GM10847 (cell line): ENCODE results near the gene CNPY2.

Experiments used
- POLR2A ChIP-seq: IDR thresholded peaks from 2 replicates; pipeline ENCODE4 v1.6.1; 2011; ENCODE audit not compliant: insufficient read length; ENCODE audit errors: extremely low read depth

CNPY2 gene

GRCh38 chr12:56336361-56337167, 20.8 kb upstream of the CNPY2 start:
- TF ChIP-seq POLR2A, result no peak

DNA sequence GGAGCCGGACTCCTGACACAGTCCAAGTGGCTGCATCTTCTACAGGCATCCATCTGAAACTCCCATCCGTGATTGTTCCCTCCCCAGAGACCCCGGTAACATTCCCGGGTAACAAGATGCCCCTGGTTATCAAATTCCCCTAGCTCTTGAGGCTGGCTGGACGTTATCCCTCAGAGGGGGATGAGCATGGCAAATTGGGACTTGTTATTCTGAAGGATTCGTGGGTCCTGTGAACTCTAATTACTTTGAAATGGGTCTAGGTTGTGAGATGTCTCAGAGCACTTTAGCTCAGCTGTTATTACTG, 18.7 kb upstream of the CNPY2 start:
- no peak for TF ChIP-seq POLR2A

- TF ChIP-seq POLR2A, result peak; percentile 91
These were observed 18.1 kb upstream of the CNPY2 start, which contains the start of gene PAN2 for GRCh38 chr12:56333679-56334489. TSS of gene PAN2 (minus strand) at chr12:56334000. CDS start at chr12:56333094, 906 bp downstream.

DNA sequence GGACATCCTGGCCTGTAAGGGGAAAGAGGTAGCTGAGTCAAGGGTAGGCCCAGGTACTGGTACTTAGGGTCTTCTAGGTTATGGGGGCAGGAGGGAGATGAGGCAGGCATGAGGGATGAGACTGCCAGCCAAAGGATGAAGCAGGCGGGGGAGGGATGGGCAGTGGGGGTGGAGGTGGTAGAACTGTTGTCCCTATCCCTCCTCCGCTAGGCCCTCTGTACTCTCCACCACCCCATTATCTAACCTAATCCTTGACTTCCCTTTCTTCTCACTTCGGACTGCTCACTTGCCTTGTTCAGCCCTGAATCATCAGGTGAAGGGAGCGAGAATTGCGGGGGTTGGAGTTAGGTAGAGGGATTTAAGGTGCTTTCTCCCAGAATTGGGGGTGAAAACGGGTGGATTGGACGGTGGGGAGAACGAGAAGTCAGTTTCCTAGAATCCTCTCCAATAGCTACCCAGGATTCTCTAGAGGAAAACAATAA, 17.4 kb upstream of the CNPY2 start:
- no peak for TF ChIP-seq POLR2A

DNA sequence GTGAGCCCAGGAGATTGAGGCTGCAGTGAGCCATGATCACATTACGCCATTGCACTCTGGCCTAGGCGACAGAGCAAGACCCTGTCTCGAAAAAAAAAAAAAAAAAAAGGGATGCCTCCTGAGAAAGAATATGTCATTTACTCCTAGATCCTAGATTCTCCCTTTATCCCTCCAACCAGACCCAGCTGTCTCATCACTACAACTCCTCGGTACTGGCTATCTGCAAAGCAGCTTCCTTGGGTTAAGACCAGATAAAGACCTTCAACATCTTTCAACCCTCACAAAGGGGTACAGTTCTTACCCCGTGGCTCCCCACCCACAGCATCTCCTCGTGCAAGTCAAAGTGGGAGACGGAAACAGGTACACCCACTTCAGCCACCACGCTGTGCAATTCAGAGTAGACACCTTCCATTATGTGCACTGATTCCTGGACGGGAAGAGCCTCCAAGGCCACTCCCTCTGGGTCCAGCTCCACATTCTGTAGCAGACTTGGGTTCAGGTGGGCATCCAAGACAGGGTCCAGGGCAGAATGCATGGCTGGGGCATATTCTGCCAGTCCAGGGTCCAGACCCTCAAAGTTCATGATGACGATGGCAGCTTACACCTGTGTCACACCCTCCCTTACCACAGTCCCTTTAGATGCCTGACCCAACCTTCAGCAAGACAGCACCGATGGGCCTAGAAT, 16.9 kb upstream of the CNPY2 start:
- TF ChIP-seq POLR2A, result no peak

DNA sequence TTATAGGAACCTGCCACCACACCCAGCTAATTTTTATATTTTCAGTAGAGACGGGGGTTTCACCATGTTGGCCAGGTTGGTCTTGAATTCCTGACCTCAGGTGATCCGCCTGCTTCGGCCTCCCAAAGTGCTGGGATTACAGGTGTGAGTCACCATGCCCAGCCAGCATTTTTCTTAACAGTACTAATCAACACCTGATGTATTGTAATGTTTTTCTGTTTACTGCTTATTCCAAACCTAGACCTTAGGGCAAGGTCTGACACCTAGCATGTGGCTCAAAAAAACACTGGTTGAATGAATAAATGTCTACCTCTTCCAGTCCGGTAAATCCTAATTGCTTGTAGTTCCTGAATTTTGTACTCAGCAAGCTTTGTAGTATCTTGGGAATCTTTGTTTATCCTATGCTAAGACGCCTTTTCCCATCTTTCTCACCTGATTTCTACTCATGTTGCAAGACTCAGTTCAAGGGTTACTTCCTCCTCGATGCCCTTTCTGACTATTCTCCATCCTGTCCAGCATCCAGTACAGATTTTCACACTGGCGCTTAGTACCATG, 15.2 kb upstream of the CNPY2 start:
- no peak for TF ChIP-seq POLR2A

DNA sequence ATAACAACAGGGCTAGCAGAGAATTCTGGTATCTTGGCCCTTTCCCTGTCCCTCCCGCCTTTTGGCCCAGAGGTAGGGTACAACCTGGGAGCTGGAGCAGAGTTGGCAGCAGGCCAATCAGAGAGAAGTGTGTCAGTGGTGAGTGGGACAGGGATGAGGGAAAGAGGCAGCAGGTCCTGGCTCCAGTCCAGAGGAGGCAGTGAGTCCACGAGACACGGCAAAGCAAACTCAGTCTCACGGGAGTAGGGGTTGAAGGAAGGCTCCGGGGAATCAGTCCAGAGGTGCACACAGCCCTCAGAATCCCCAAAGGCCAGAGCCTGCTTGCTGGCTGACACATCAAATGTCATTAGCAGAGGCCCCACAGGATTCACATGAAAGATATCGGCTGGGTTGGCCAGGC, 10.7 kb upstream of the CNPY2 start:
- no peak for TF ChIP-seq POLR2A

DNA sequence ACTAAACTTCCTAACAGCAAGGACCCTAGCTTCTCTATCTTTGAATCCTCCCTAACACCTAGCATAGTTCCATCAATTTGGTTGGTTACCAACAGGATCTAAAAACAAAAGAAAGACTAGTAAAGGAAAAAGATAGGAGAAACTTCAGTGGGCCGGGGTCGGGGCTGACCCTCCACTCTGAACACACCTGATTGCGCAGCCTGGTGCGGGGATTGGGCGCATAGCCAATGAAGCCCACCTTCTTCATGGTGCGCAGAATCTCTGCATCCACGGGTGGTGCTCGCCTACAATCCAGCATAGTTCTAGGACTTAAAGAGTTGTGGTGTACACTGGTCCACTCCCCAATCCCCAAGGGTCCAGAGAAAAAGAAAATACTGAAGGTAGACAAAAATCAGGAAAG, 10.3 kb upstream of the CNPY2 start:
- TF ChIP-seq POLR2A, result no peak

GRCh38 chr12:56324206-56324605, 8.4 kb upstream of the CNPY2 start:
- TF ChIP-seq POLR2A, result no peak

DNA sequence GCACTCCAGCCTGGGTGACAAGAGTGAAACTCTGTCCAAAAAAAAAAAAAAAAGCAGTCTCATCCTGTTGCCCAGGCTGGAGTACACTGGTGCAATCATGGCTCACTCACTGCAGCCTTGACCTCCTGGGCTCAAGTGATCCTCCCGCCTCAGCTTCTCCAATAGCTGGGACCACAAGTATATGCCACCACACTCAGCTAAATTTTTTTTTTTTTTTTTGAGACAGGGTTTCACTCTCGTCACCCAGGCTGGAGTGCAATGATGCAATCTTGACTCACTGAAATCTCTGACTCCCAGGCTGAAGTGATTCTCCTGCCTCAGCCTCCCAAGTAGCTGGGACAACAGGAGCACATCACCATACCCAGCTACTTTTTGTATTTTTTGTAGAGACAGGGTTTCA, 5.2 kb upstream of the CNPY2 start:
- no peak for TF ChIP-seq POLR2A

DNA sequence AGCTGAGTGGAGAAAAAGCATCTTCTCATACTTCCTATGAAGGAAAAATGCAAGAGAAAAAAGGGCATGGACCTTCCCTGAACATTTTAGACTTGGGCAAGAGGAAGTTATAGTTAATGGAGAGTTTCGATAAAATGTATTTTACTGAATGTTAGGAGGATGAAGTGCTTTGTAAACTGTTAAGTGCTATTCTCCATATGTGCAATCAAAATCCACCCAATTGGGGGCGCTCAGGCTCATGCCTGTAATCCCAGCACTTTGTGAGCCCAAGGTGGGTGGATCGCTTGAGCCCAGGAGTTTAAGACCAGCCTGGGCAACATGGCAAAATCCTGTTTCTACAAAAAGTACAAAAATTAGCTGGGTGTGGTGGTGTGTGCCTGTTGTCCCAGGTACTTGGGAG, 1.9 kb upstream of the CNPY2 start:
- no peak for TF ChIP-seq POLR2A

DNA sequence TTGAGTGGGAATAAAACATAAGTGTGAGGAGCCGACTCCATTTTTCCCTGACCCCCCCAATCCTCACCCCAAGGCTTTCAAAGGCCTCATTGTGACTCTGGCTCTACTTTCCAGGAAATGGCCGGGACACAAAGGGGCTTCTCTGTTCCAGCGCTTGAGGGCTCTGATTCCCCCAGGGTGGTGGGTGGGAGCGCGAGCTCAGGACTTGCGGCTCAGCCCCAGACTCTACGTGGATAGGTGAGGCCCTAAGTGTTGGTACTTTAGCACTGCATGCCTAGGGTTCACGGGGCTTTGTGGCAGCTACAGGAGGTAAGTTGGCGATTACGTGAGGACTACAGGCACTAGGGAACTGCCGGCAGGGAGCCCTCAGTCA, 553 bp downstream of the CNPY2 start:
- no peak for TF ChIP-seq POLR2A

DNA sequence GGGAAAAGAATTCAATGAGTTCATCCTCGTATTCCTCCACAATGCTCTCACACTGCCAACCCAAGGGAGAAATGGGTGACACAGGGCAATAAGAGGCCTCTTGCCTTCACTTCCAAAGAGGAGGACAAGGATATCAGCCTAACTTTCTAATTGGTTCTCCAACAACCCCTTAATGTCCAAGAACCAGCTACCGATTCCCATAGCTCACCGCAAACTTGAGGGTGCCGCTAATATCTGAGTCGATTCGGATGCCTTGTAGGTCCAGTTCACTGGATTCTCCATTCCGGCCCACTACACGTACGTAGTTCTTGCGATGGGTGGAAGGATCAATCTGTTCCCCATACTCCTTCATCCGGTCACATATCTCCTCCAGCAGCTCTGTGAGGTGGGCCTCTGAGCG, 4.8 kb downstream of the CNPY2 start:
- no peak for TF ChIP-seq POLR2A

DNA sequence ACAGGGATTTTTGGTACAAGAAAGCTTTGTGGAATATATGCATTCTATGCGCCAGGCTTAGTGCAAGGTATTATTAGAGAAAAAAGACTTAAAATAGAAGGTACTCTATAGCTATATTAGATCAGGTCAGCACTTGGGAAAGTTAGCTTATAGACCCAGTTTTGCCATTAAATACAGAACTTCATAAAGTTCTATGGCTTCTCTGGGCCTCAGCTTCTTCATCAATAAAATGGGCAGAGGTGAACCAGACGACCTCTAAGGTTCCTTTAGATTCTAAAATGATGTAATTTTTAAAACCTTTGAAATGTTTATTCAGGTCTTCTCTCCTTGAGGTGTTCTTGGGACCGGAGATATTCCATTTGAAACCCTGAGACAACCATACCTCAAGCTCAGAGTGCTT, 7.1 kb downstream of the CNPY2 start:
- TF ChIP-seq POLR2A, result no peak

- TF ChIP-seq POLR2A, result no peak
These were observed 8.4 kb downstream of the CNPY2 start for GRCh38 chr12:56307221-56307965.

- no peak for TF ChIP-seq POLR2A
These were observed 10.8 kb downstream of the CNPY2 start for GRCh38 chr12:56304872-56305590.
